SJCRH30 (cell line): ENCODE data around the gene PARP14. TPM values are rescaled to one million over a fixed set of nuclear protein-coding genes. Genes with fewer than 3 reads are reported as not detected.
"Not testable (repeated sequence)": the region's sequence is repeated elsewhere in the genome, so short reads cannot be mapped to it uniquely, and the experiment has no call there.

Experiments used
- DNase-seq, 2 experiments: peaks; one replicate each; pipeline ENCODE4 v3.0.0-alpha.2; 2015 to 2020
- H3K27ac ChIP-seq: fragments of 250-450 bp; sonication (Bioruptor Pico); 2 replicates; pipeline ENCODE4 v1.5.1; 2020; ENCODE audit warnings: mild to moderate bottlenecking, moderate library complexity
- H3K27me3 ChIP-seq: fragments of 250-450 bp; sonication (Bioruptor Pico); 2 replicates; pipeline ENCODE4 v1.5.1; 2020; ENCODE audit warnings: mild to moderate bottlenecking, moderate library complexity
- H3K36me3 ChIP-seq: fragments of 250-450 bp; sonication (Bioruptor Pico); 2 replicates; pipeline ENCODE4 v1.5.1; 2020; ENCODE audit warnings: mild to moderate bottlenecking, moderate library complexity
- H3K4me1 ChIP-seq: fragments of 250-450 bp; sonication (Bioruptor Pico); 2 replicates; pipeline ENCODE4 v1.5.1; 2020; ENCODE audit warnings: mild to moderate bottlenecking, moderate library complexity
- H3K4me3 ChIP-seq: fragments of 250-450 bp; sonication (Bioruptor Pico); 2 replicates; pipeline ENCODE4 v1.5.1; 2020; ENCODE audit warnings: mild to moderate bottlenecking, moderate library complexity
- H3K9me3 ChIP-seq: fragments of 250-450 bp; sonication (Bioruptor Pico); replicated peaks from 2 replicates; pipeline ENCODE4 v1.5.1; 2020; ENCODE audit warnings: mild to moderate bottlenecking, moderate library complexity
- total RNA-seq: library from RNA; depleted of rRNA; stranded (reverse); fragments of >200 nt; shearing (Covaris generic); gene quantifications from 2 replicates; pipeline ENCODE4 v1.2.3, GENCODE V29; 2014

The PARP14 gene
- total RNA-seq, 1 experiment from 2014 or later, result 0.61 TPM

DNA sequence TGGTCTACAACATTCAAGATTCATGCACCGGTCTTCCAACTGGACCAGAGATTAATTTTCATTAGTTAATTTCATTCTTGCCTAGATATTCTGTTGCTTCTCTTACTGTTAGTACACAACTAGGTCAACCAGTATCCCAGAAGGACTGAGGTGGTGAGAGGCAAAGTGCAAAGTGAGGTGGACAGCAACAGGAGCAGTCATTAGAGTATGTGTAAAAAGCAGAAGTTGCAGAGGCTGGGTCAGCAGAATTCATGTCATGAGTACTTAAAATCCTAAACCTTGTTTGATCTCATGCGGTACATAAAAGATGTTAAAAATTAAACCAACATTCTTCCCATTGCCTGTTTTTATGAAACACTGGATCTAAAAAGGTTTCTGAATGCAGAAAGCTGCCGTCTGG, 46.7 kb downstream of the PARP14 start:
- Histone ChIP-seq H3K4me3 (no peak overlapping the region), H3K27ac (no peak overlapping the region), H3K9me3 (no peaks in the 10 kb centered on the region), H3K27me3 (no peaks in the 10 kb centered on the region), H3K4me1 (no peaks in the 10 kb centered on the region), H3K36me3 (0 out of 2 replicates have a peak, but pooled peaks cover 2% of the 10 kb centered on the region)
- no peak for DNase-seq

- H3K4me3 ChIP-seq, result no peak overlapping the region
- no peak for DNase-seq
- H3K27me3 ChIP-seq, result no peaks in the 10 kb centered on the region
- H3K4me1 ChIP-seq, result no peaks in the 10 kb centered on the region
- H3K27ac ChIP-seq, result no peak overlapping the region
- 0 out of 2 replicates have a peak, but pooled peaks cover 2% of the 10 kb centered on the region for H3K36me3 ChIP-seq
- no peaks in the 10 kb centered on the region for H3K9me3 ChIP-seq
Measured at GRCh38 chr3:122727766-122728165, 47.1 kb downstream of the PARP14 start.

DNA sequence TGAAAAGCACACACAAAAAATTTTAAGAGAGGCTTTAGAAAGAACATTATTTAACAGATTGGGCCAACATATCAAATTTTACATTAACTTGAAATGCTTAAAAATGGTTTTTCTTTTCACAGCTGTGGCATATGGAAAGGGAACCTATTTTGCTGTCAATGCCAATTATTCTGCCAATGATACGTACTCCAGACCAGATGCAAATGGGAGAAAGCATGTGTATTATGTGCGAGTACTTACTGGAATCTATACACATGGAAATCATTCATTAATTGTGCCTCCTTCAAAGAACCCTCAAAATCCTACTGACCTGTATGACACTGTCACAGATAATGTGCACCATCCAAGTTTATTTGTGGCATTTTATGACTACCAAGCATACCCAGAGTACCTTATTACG, 47.5 kb downstream of the PARP14 start:
- Histone ChIP-seq H3K4me1 (no peaks in the 10 kb centered on the region), H3K36me3 (0 out of 2 replicates have a peak, but pooled peaks cover 2% of the 10 kb centered on the region), H3K9me3 (no peaks in the 10 kb centered on the region), H3K4me3 (no peak overlapping the region), H3K27ac (no peak overlapping the region), H3K27me3 (no peaks in the 10 kb centered on the region)
- DNase-seq, result no peak

DNA sequence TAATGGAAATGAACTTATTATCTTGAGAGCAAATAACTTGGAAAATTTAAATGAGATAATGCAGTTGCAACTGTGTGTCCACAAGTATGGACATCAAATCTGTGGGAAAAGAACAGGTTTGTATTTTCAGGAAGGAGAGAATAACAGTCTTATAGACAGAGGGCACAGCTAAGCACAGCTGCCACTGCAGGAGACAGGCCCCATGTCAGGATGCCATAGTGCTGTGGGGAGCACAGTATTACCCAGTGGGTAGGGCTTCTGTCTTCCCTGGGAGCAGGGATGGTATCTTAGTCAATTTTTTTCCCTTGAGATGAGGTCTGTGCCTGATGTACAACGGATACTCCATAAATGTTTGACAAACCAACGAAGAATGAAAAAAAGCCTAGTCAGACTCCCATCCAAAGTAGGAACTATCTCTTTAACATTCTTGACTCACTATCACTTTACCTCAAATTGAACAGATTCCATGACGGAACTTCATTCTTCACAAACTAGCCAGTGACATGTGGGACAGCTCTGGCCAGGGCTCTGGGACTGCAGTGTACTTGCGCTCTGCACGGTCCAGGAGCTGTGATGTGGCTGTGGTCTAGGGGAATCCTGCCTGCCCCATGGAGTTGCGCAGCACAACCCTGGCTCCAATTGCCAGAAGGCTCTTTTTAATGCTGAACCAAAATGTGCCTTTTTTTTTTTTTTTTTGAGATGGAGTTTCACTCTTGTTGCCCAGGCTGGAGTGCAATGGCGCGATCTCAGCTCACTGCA, 48.3 kb downstream of the PARP14 start:
- no peaks in the 10 kb centered on the region for H3K4me1 ChIP-seq
- 0 out of 2 replicates have a peak, but pooled peaks cover 2% of the 10 kb centered on the region for H3K36me3 ChIP-seq
- no peaks in the 10 kb centered on the region for H3K9me3 ChIP-seq
- no peak overlapping the region for H3K27ac ChIP-seq
- no peaks in the 10 kb centered on the region for H3K27me3 ChIP-seq
- no peak for DNase-seq
- H3K4me3 ChIP-seq, result no peak overlapping the region

- Histone ChIP-seq H3K4me1 (no peaks in the 10 kb centered on the region), H3K4me3 (no peak overlapping the region), H3K27ac (no peak overlapping the region)
Measured at GRCh38 chr3:122730240-122730639, 49.6 kb downstream of the PARP14 start.

GRCh38 chr3:122732682-122733525, 52.3 kb downstream of the PARP14 start:
- H3K36me3 ChIP-seq, H3K4me3 ChIP-seq, H3K27me3 ChIP-seq, H3K27ac ChIP-seq, H3K9me3 ChIP-seq, H3K4me1 ChIP-seq, DNase-seq: not testable (repeated sequence)

More at GRCh38 chr3:122730240-122730639, 49.6 kb downstream of the PARP14 start:
- Histone ChIP-seq H3K27me3 (no peaks in the 10 kb centered on the region), H3K9me3 (no peaks in the 10 kb centered on the region), H3K36me3 (0 out of 2 replicates have a peak, but pooled peaks cover 2% of the 10 kb centered on the region)
- no peak for DNase-seq

DNA sequence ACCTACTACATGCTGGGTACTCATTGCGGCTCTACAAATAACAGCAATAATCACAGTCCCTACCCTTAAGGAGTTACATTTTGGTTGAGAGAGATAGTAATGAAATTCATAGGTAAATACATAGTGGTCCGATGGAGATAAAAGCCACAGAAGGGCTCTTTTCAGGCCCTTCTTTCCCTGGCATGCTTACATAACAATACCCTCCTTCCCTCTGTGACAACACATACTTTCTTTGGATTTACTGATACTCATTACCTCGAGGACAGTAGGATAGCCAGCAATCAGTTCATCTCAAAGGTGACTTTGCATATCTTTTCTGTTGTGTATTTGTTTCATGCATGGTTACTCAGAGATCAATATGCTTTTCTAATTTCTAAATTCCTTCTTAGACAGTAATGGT, 58.5 kb downstream of the PARP14 start:
- Histone ChIP-seq H3K27ac (no peak overlapping the region), H3K27me3 (no peaks in the 10 kb centered on the region), H3K4me1 (no peaks in the 10 kb centered on the region), H3K4me3 (no peak overlapping the region), H3K36me3 (peaks cover 9% of the 10 kb centered on the region), H3K9me3 (0 out of 2 replicates have a peak, but pooled peaks cover 3% of the 10 kb centered on the region)
- no peak for DNase-seq

- H3K9me3 ChIP-seq, result 0 out of 2 replicates have a peak, but pooled peaks cover 3% of the 10 kb centered on the region
- H3K36me3 ChIP-seq, result peaks cover 9% of the 10 kb centered on the region
- no peak overlapping the region for H3K27ac ChIP-seq
- no peaks in the 10 kb centered on the region for H3K4me1 ChIP-seq
- H3K27me3 ChIP-seq, result no peaks in the 10 kb centered on the region
- DNase-seq, result no peak
- H3K4me3 ChIP-seq, result no peak overlapping the region
Measured at GRCh38 chr3:122742234-122742633, 61.6 kb downstream of the PARP14 start.

- Histone ChIP-seq H3K36me3 (peaks cover 9% of the 10 kb centered on the region), H3K27me3 (no peaks in the 10 kb centered on the region), H3K27ac (no peak overlapping the region), H3K4me1 (no peaks in the 10 kb centered on the region), H3K9me3 (0 out of 2 replicates have a peak, but pooled peaks cover 3% of the 10 kb centered on the region), H3K4me3 (no peak overlapping the region)
- DNase-seq, result no peak
Measured at GRCh38 chr3:122743581-122744120, 63.0 kb downstream of the PARP14 start.

DNA sequence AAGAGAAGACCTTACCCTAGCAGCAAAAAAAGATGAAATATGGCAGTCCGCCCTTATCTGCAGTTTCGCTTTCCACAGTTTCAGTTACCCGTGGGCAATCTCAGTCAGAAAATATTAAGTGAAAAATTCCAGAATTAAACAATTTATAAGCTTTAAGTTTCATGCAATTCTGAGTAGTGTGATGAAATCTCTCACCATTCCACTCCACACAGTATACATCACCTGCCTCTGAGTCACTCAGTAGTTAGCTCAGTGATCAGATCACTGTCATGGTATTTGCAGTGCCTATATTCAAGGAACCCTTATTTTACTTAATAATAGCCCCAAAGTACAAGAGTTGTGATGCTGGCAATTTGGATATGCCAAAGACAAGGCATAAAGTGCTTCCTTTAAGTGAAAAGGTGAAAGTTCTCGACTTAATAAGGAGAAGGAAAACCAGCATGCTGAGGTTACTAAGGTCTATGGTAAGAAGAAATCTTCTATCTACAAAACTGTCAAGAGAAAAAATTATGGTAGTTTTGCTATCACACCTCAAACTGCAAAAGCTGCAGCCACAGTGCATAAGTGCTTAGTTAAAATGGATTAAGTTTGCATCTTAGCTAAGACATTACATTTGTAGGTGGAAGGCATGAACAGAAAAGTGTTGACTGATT, 64.9 kb downstream of the PARP14 start:
- no peak overlapping the region for H3K4me3 ChIP-seq
- DNase-seq, result no peak
- H3K27ac ChIP-seq, result no peak overlapping the region
- no peaks in the 10 kb centered on the region for H3K27me3 ChIP-seq
- peaks cover under 1% of the 10 kb centered on the region for H3K36me3 ChIP-seq
- no peaks in the 10 kb centered on the region for H3K4me1 ChIP-seq
- no peaks in the 10 kb centered on the region for H3K9me3 ChIP-seq

- DNase-seq, H3K27me3 ChIP-seq, H3K4me1 ChIP-seq, H3K4me3 ChIP-seq, H3K27ac ChIP-seq, H3K36me3 ChIP-seq, H3K9me3 ChIP-seq: not testable (repeated sequence)
Measured at GRCh38 chr3:122747295-122747694, 66.7 kb downstream of the PARP14 start.

GRCh38 chr3:122748347-122748746, 67.7 kb downstream of the PARP14 start:
- no peaks in the 10 kb centered on the region for H3K27me3 ChIP-seq
- no peaks in the 10 kb centered on the region for H3K9me3 ChIP-seq
- no peak for DNase-seq
- H3K36me3 ChIP-seq, result no peaks in the 10 kb centered on the region; the same call in 1 of the 2 replicates
- no peak overlapping the region for H3K4me3 ChIP-seq
- no peaks in the 10 kb centered on the region for H3K4me1 ChIP-seq
- H3K27ac ChIP-seq, result no peak overlapping the region

DNA sequence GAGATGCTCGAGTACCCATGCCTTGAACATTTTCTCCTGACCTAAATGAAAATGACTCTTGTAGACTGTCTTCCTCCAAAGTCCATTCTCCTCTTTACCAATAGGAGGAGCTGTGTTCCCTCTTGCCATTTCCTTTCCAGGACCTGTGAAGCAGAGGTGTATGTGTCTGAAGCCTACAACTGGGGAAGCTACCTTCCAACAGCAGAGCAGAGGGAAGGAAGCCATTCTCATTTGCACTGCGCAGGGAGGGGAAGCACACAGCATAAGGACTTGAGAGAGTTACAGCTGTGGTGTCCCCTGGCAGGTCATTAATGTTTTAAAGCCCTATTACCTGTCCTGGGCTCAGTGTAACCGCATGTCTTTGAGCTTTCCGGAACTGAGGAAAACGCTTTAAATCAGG, 74.3 kb downstream of the PARP14 start:
- H3K27ac ChIP-seq, result no peak overlapping the region
- H3K4me3 ChIP-seq, result no peak overlapping the region
- H3K27me3 ChIP-seq, result no peaks in the 10 kb centered on the region
- H3K4me1 ChIP-seq, result no peaks in the 10 kb centered on the region
- H3K9me3 ChIP-seq, result no peaks in the 10 kb centered on the region
- peaks cover 18% of the 10 kb centered on the region for H3K36me3 ChIP-seq
- DNase-seq, result peak in 1 of 2 experiments; percentile 63

- Histone ChIP-seq H3K27ac (no peak overlapping the region), H3K4me1 (no peaks in the 10 kb centered on the region), H3K4me3 (no peak overlapping the region), H3K9me3 (no peaks in the 10 kb centered on the region), H3K27me3 (no peaks in the 10 kb centered on the region), H3K36me3 (peaks cover 19% of the 10 kb centered on the region)
- no peak for DNase-seq
Measured at GRCh38 chr3:122755491-122755890, 74.9 kb downstream of the PARP14 start.
